Sigmoid colon (tissue), 3 donors: ENCODE measurements around the gene ACP3.

ENCODE experiments used
- POLR2A ChIP-seq, 2 donors: fragments of 450-650 bp; IDR thresholded peaks; one replicate each; pipeline ENCODE4 v1.6.1; 2016; ENCODE audit warnings: antibody characterized with exemption in 2 of 2, mild to moderate bottlenecking in 2 of 2, moderate library complexity in 2 of 2
- TF ChIP-seq, protein P1 (sequence below), 4 experiments: fragments of 450-650 bp in 3 of 4; fragments of 200-600 bp in 1 of 4; IDR thresholded peaks; one replicate each; pipeline ENCODE4 v1.5.1; 2016 to 2019; ENCODE audit warnings: antibody characterized with exemption in 4 of 4, mild to moderate bottlenecking in 3 of 4, moderate library complexity in 2 of 4

DNA sequence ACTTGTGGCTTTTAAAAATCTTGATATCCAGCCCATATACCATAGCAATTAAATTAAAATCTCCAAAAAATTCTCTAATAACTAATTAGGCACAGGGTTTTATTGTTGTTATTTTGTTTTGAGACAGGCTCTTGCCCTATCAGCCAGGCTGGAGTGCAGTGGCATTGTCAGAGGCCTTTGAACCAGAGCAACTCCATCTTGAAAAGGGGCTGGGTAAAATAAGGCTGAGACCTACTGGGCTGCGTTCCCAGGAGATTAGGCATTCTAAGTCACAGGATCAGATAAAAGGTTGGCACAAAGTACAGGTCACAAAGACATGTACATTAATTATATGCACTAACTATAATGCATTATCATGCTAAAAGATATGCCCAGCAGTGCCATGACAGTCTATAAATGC, 31.2 kb upstream of the ACP3 start:
- TF ChIP-seq, protein P1, sequence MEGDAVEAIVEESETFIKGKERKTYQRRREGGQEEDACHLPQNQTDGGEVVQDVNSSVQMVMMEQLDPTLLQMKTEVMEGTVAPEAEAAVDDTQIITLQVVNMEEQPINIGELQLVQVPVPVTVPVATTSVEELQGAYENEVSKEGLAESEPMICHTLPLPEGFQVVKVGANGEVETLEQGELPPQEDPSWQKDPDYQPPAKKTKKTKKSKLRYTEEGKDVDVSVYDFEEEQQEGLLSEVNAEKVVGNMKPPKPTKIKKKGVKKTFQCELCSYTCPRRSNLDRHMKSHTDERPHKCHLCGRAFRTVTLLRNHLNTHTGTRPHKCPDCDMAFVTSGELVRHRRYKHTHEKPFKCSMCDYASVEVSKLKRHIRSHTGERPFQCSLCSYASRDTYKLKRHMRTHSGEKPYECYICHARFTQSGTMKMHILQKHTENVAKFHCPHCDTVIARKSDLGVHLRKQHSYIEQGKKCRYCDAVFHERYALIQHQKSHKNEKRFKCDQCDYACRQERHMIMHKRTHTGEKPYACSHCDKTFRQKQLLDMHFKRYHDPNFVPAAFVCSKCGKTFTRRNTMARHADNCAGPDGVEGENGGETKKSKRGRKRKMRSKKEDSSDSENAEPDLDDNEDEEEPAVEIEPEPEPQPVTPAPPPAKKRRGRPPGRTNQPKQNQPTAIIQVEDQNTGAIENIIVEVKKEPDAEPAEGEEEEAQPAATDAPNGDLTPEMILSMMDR (IDR thresholded peaks at IDR 0.05) = no peak
- no peak for TF ChIP-seq POLR2A (IDR thresholded peaks at IDR 0.05)
